HUES64 (cell line): ENCODE data around the gene UBE2I.

ENCODE experiments used
- H3K27ac ChIP-seq: 2 replicates; pipeline ENCODE4 v1.7.0; 2013; ENCODE audit warnings: low read depth, low read length, inconsistent platforms
- H3K27me3 ChIP-seq: 2 replicates; pipeline ENCODE4 v1.6.1; 2013; ENCODE audit warnings: mild to moderate bottlenecking, low read length; ENCODE audit not compliant: insufficient read depth
- H3K36me3 ChIP-seq: 2 replicates; pipeline ENCODE4 v1.6.1; 2013; ENCODE audit warnings: mild to moderate bottlenecking, low read length; ENCODE audit not compliant: insufficient read depth
- H3K4me1 ChIP-seq: 2 replicates; pipeline ENCODE4 v1.6.1; 2013; ENCODE audit warnings: mild to moderate bottlenecking, low read length, moderate library complexity; ENCODE audit not compliant: insufficient read depth
- H3K4me3 ChIP-seq: 2 replicates; pipeline ENCODE4 v1.5.1; 2013; ENCODE audit warnings: mild to moderate bottlenecking, low read length, moderate library complexity
- H3K9ac ChIP-seq: 2 replicates; pipeline ENCODE4 v1.6.1; 2013; ENCODE audit warnings: mild to moderate bottlenecking, low read depth, low read length
- H3K9me3 ChIP-seq: 2 replicates; pipeline ENCODE4 v1.6.1; 2013; ENCODE audit warnings: low read depth, low read length; ENCODE audit not compliant: insufficient read depth
- WGBS: fragments of 150-250, 120-280 bp; methylation state at CpG from one replicate; pipeline ENCODE4 v1.1.7; 2013; ENCODE audit warnings: missing lambda C conversion rate; 5-methylcytosine and 5-hydroxymethylcytosine counted together

The UBE2I gene

DNA sequence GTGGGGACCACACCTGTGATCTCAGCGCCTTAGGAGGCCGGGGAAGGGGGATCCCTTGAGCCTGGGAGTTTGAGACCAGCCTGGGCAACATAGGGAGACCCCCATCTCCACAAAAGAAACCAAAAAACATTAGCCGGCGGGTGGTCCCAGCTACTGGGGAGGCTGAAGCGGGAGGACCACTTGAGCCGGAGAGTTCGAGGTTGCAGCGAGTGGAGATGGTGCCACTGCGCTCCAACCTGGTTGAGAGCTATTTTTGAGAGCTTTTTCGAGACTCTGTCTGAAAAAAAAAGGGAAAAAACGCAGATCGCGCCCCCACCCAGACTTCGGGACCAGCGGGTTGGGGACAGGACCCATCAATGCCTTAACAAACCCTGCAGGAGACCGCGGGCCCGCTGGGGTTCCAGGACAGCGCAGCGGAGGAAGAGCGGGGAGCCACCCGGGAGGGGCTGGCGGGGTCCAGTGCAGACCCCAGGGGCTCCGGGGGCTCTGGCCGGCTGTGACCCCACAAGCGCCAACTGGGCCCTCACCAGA is 23.2 kb downstream of the UBE2I start:
- H3K9me3 ChIP-seq, result no peaks in the 10 kb centered on the region
- peaks cover 57% of the 10 kb centered on the region for H3K27me3 ChIP-seq
- peaks cover 6% of the 10 kb centered on the region; the same call in 1 of the 2 replicates for H3K4me1 ChIP-seq
- 12% methylated on average over 26 of the region's 26 CpGs for WGBS
- H3K27ac ChIP-seq, result no peak overlapping the region
- H3K9ac ChIP-seq, result peak overlapping the region; percentile 69; the same call in 1 of the 2 replicates
- no peaks in the 10 kb centered on the region for H3K36me3 ChIP-seq
- H3K4me3 ChIP-seq, result peak overlapping the region; percentile 51

DNA sequence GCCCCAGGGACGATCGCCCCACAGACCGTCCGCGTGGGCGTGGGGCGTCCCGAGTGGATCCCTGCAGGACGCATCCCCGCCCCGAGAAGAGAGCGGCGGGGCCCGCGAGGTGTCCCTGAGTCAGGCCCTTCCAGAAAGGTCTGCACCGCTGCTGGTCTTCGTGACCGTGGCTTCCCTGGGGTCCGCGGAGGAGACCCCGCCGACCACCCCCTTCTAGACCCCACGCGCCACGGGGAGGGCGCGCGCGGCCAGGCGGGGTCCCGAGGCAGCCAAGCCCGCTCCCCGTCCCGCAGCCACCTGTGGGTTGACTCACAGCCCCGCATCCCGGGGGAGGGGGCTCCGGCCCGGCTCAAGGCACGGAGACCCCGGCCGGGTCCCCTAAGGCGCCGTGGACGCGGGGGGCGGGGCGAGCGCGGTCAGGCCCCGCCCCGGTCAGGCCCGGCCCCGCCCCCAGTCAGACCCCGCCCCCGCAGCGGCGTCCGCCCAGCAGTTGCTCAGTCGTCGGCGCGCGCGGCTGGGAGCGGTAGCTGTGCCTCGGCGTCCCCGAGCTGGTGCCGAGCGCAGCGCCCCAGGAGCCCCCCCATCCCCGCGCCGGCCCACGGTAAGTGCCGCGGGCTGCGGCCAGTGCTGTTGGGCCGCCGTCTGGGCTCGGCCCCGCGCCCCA is 23.8 kb downstream of the UBE2I start, which contains the start of gene BAIAP3:
TSS of gene BAIAP3 (plus strand) at position 497 of the 664 bp plus-strand sequence. CDS start 4,905 bp downstream, outside the sequence.
- H3K36me3 ChIP-seq, result no peaks in the 10 kb centered on the region
- H3K9me3 ChIP-seq, result no peaks in the 10 kb centered on the region
- no peak within 1 kb of the TSS for H3K27ac ChIP-seq
- peaks cover 57% of the 10 kb centered on the region for H3K27me3 ChIP-seq
- WGBS, result 7% methylated on average over 83 of the region's 83 CpGs
- peak within 1 kb of the TSS; percentile 51 for H3K4me3 ChIP-seq
- H3K9ac ChIP-seq, result peak within 1 kb of the TSS; percentile 69; the same call in 1 of the 2 replicates
- H3K4me1 ChIP-seq, result peaks cover 6% of the 10 kb centered on the region; the same call in 1 of the 2 replicates

DNA sequence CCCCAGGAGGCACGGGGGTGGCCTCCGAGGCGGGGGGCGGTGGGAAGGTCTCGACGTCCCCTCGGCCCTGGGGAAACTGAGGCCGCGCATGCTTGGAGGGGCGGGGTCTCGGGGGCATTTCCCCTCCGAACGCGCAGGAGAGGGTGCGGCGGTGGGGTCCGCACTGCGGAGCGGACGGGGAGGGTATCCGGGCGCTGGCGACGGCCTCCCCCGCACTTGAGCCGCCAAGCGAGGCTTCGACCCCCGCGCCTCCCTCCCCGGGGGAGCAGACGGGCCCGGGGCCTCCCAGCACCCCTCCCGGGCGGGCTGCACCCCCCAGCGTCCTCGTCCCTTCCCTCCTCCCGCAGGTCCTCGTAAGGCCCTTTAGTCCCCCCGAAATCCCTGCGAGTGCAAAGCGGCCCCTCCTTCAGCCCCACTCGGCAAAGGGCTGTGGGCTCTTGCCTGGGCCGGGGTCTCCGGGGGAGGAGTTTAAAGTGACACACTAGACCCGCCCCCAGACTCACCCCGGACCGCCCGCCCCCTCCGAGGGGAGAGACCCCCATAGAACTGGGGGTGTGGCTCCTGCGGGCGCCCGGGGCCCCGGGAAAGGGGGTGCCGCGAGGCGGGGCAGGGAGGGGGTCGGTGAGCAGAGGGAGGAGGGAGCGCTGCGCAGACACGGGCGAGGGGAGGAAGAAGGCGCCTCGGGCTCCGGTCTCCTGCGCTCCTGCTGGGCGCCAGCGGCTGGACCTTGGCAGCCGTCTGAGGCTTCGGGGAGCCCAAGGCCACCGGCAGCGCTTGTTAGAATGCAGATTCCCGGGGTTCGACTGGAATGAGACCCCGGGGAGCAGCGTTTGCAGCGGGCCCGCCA is 24.6 kb downstream of the UBE2I start:
- Histone ChIP-seq H3K36me3 (no peaks in the 10 kb centered on the region), H3K27ac (no peak overlapping the region), H3K4me3 (peak overlapping the region; percentile 43), H3K9me3 (no peaks in the 10 kb centered on the region), H3K4me1 (peaks cover 6% of the 10 kb centered on the region; the same call in 1 of the 2 replicates), H3K9ac (no peak overlapping the region), H3K27me3 (peaks cover 57% of the 10 kb centered on the region)
- 4% methylated on average over 78 of the region's 78 CpGs for WGBS

DNA sequence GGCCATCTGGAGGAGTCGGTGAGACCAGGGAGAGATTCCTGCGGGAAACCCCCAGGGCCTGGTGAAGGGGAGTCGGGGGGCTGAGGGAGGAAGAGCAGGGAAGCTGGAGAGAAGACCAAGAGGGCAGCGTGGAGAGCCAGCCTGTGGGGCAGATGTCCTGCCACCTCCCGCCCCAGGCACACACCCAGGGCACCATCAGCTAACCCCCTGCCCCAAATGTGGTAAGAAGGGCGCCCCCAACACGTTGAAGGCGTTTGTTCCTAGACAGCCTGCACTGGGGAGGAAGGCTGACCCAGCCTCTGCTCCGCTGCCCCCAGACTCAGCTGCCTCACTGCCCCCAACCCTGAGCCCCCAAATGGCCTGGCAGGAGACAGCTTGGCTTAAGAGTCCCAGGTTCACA is 25.3 kb downstream of the UBE2I start:
- Histone ChIP-seq H3K4me1 (peaks cover 6% of the 10 kb centered on the region; the same call in 1 of the 2 replicates), H3K4me3 (peak overlapping the region; percentile 43; the same call in 1 of the 2 replicates), H3K27ac (no peak overlapping the region), H3K27me3 (peaks cover 57% of the 10 kb centered on the region), H3K9me3 (no peaks in the 10 kb centered on the region), H3K9ac (no peak overlapping the region), H3K36me3 (no peaks in the 10 kb centered on the region)
- WGBS, result 26% methylated on average over 9 of the region's 9 CpGs

GRCh38 chr16:1335211-1335971 is 26.0 kb downstream of the UBE2I start:
- Histone ChIP-seq H3K27me3 (peaks cover 58% of the 10 kb centered on the region), H3K4me3 (no peak overlapping the region), H3K9ac (no peak overlapping the region), H3K9me3 (no peaks in the 10 kb centered on the region), H3K36me3 (no peaks in the 10 kb centered on the region), H3K4me1 (peaks cover 6% of the 10 kb centered on the region; the same call in 1 of the 2 replicates), H3K27ac (no peak overlapping the region)
- 69% methylated on average over 16 of the region's 16 CpGs for WGBS

GRCh38 chr16:1335996-1336395 is 26.6 kb downstream of the UBE2I start:
- H3K27ac ChIP-seq, result no peak overlapping the region
- no peak overlapping the region for H3K4me3 ChIP-seq
- no peaks in the 10 kb centered on the region for H3K9me3 ChIP-seq
- peaks cover 60% of the 10 kb centered on the region for H3K27me3 ChIP-seq
- 17% methylated on average over 11 of the region's 12 CpGs for WGBS
- H3K36me3 ChIP-seq, result no peaks in the 10 kb centered on the region
- H3K9ac ChIP-seq, result no peak overlapping the region
- peaks cover 6% of the 10 kb centered on the region; the same call in 1 of the 2 replicates for H3K4me1 ChIP-seq

DNA sequence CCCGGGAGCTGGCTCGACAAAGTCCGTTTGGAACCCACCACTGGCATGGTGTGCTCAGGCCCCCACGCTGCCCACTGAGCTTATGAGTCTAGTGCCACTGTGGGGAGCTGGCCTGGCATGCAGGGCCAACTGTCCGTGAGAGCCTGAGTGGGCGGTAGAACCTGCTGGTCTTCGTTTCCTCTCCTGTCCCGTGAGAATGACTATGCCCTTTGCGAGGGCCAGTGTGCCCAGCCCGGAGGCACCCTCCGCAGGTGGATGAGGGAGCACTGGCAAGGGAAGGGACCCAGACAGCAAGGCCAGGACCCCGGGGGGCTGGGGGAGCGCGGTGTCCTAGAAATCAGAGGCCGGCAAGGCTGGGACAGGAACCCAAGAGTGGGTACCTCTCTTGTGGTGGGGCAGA is 27.2 kb downstream of the UBE2I start:
- Histone ChIP-seq H3K4me1 (peaks cover 6% of the 10 kb centered on the region; the same call in 1 of the 2 replicates), H3K4me3 (no peak overlapping the region), H3K9ac (no peak overlapping the region), H3K27me3 (peaks cover 59% of the 10 kb centered on the region), H3K27ac (no peak overlapping the region), H3K9me3 (no peaks in the 10 kb centered on the region), H3K36me3 (no peaks in the 10 kb centered on the region)
- 74% methylated on average over 15 of the region's 15 CpGs for WGBS

DNA sequence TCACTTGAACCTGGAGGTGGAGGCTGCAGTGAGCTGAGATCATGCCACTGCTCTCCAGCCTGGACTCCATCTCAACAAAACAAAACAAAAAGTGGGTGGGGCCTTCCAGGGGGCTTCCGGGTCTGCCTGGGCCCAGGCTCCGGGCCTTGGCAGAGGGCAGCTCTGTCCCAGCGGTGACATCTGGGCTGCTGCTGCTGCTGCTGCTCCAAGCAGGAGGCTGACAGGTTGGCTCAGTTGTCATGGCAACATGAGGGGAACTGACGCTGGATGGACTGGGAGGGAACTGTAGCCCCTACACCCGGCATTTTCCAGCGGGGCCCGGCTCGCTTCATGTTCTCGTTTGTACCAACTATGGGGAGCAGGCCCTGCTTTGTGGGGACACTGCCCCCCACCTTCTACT is 28.1 kb downstream of the UBE2I start:
- H3K9ac ChIP-seq, result no peak overlapping the region
- H3K27ac ChIP-seq, result no peak overlapping the region
- WGBS, result 67% methylated on average over 9 of the region's 9 CpGs
- H3K4me1 ChIP-seq, result no peaks in the 10 kb centered on the region
- peaks cover 60% of the 10 kb centered on the region for H3K27me3 ChIP-seq
- H3K4me3 ChIP-seq, result no peak overlapping the region
- no peaks in the 10 kb centered on the region for H3K9me3 ChIP-seq
- no peaks in the 10 kb centered on the region for H3K36me3 ChIP-seq

- Histone ChIP-seq H3K36me3 (no peaks in the 10 kb centered on the region), H3K27ac (no peak overlapping the region), H3K4me3 (no peak overlapping the region), H3K9ac (no peak overlapping the region), H3K4me1 (no peaks in the 10 kb centered on the region), H3K9me3 (no peaks in the 10 kb centered on the region), H3K27me3 (peaks cover 56% of the 10 kb centered on the region)
- 51% methylated on average over 27 of the region's 30 CpGs for WGBS
These were observed 28.8 kb downstream of the UBE2I start for GRCh38 chr16:1338119-1338730.

- Histone ChIP-seq H3K36me3 (no peaks in the 10 kb centered on the region), H3K27me3 (peaks cover 54% of the 10 kb centered on the region), H3K4me3 (no peak overlapping the region), H3K9ac (no peak overlapping the region), H3K9me3 (no peaks in the 10 kb centered on the region), H3K4me1 (no peaks in the 10 kb centered on the region), H3K27ac (no peak overlapping the region)
- WGBS, result 66% methylated on average over 31 of the region's 31 CpGs
These were observed 29.6 kb downstream of the UBE2I start for GRCh38 chr16:1338855-1339675.
